ENCODE measurements around the gene DMRT1. TPM values are rescaled to one million over a fixed set of nuclear protein-coding genes. Genes with fewer than 3 reads are reported as not detected.

DMRT1 gene
- total and polyA plus RNA-seq, 8 donors, result not detected

- TF ChIP-seq, protein P1, sequence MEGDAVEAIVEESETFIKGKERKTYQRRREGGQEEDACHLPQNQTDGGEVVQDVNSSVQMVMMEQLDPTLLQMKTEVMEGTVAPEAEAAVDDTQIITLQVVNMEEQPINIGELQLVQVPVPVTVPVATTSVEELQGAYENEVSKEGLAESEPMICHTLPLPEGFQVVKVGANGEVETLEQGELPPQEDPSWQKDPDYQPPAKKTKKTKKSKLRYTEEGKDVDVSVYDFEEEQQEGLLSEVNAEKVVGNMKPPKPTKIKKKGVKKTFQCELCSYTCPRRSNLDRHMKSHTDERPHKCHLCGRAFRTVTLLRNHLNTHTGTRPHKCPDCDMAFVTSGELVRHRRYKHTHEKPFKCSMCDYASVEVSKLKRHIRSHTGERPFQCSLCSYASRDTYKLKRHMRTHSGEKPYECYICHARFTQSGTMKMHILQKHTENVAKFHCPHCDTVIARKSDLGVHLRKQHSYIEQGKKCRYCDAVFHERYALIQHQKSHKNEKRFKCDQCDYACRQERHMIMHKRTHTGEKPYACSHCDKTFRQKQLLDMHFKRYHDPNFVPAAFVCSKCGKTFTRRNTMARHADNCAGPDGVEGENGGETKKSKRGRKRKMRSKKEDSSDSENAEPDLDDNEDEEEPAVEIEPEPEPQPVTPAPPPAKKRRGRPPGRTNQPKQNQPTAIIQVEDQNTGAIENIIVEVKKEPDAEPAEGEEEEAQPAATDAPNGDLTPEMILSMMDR (IDR thresholded peaks at IDR 0.05), result no peak
- intact Hi-C loops (cut with DNase I), result loop anchor here in 2 of 3 donors (5.0 to 10.0 kb wide), 2 partner anchors 113 to 115 kb away; no protein-coding TSS in a partner anchor
- H3K9me3 ChIP-seq, result no peaks in the 10 kb centered on the region
- FAIRE-seq (no peak), DNase-seq (no peak), ATAC-seq (no peak)
- no peaks in the 10 kb centered on the region for H3K36me3 ChIP-seq
- 82 to 88% methylated on average over 3 of the region's 3 CpGs for WGBS, 2 donors
- no peak overlapping the region for H3K27ac ChIP-seq
- no peaks in the 10 kb centered on the region for H3K4me1 ChIP-seq
- H3K4me3 ChIP-seq, result no peak overlapping the region
- H3K27me3 ChIP-seq, result peaks cover 0 to 18% (median 7%) of the 10 kb centered on the region in 4 donors
Observed at GRCh38 chr9:1007312-1007711, 165.8 kb downstream of the DMRT1 start.

GRCh38 chr9:1008216-1008615, 166.7 kb downstream of the DMRT1 start:
- WGBS, 2 donors, result 71 to 80% methylated on average over 3 of the region's 3 CpGs
- TF ChIP-seq, protein P1 (IDR thresholded peaks at IDR 0.05), result no peak
- Histone ChIP-seq H3K27ac (no peak overlapping the region), H3K4me1 (no peaks in the 10 kb centered on the region), H3K36me3 (no peaks in the 10 kb centered on the region), H3K4me3 (no peak overlapping the region), H3K9me3 (no peaks in the 10 kb centered on the region), H3K27me3 (peaks cover 0 to 18% (median 7%) of the 10 kb centered on the region in 4 donors)
- FAIRE-seq (no peak), DNase-seq (no peak), ATAC-seq (no peak)
- intact Hi-C loops (cut with DNase I), result loop anchor here in 2 of 3 donors (5.0 to 10.0 kb wide), 2 partner anchors 113 to 116 kb away; no protein-coding TSS in a partner anchor

GRCh38 chr9:1009101-1009707, 167.7 kb downstream of the DMRT1 start:
- H3K9me3 ChIP-seq, result no peaks in the 10 kb centered on the region
- TF ChIP-seq, protein P1 (IDR thresholded peaks at IDR 0.05), result peak; percentile 97 to 99 (median 98)
- WGBS, 2 donors, result 6% methylated on average over 14 of the region's 14 CpGs
- no peak overlapping the region for H3K4me3 ChIP-seq
- H3K36me3 ChIP-seq, result no peaks in the 10 kb centered on the region
- ATAC-seq, result peak; percentile 96 to 99 (median 98)
- peak; percentile 65 to 95 (median 89) for DNase-seq
- no peak for FAIRE-seq
- no peaks in the 10 kb centered on the region for H3K4me1 ChIP-seq
- no peak overlapping the region for H3K27ac ChIP-seq
- H3K27me3 ChIP-seq, result peaks cover 0 to 14% (median 6%) of the 10 kb centered on the region in 4 donors
- intact Hi-C loops (cut with DNase I), result loop anchor here in 2 of 3 donors (5.0 to 10.0 kb wide), 2 partner anchors 114 to 117 kb away; no protein-coding TSS in a partner anchor

GRCh38 chr9:1013021-1013420, 171.5 kb downstream of the DMRT1 start:
- DNase-seq (no peak), FAIRE-seq (no peak), ATAC-seq (no peak)
- intact Hi-C loops (cut with DNase I), result no loop called here
- Histone ChIP-seq H3K4me3 (no peak overlapping the region), H3K27me3 (peaks cover 0 to 10% (median 2%) of the 10 kb centered on the region in 4 donors), H3K4me1 (no peaks in the 10 kb centered on the region), H3K36me3 (no peaks in the 10 kb centered on the region), H3K27ac (no peak overlapping the region), H3K9me3 (no peaks in the 10 kb centered on the region)
- TF ChIP-seq, protein P1 (IDR thresholded peaks at IDR 0.05), result no peak
- WGBS, 2 donors, result 55 to 66% methylated on average over 5 of the region's 5 CpGs

GRCh38 chr9:1014225-1014624, 172.7 kb downstream of the DMRT1 start:
- TF ChIP-seq, protein P1 (IDR thresholded peaks at IDR 0.05), result no peak
- no peak for ATAC-seq
- H3K4me1 ChIP-seq, result no peaks in the 10 kb centered on the region
- no peak overlapping the region for H3K4me3 ChIP-seq
- DNase-seq, result no peak
- H3K36me3 ChIP-seq, result no peaks in the 10 kb centered on the region
- WGBS, 2 donors, result 77 to 78% methylated on average over 4 of the region's 4 CpGs
- H3K9me3 ChIP-seq, result no peaks in the 10 kb centered on the region
- peaks cover 0 to 2% (median 0%) of the 10 kb centered on the region in 4 donors for H3K27me3 ChIP-seq
- H3K27ac ChIP-seq, result no peak overlapping the region
- intact Hi-C loops (cut with DNase I), result no loop called here
- FAIRE-seq, result no peak
